ENCODE results near the gene GCM1. TPM values are rescaled to one million over a fixed set of nuclear protein-coding genes. Genes with fewer than 3 reads are reported as not detected.

GCM1 gene
- total RNA-seq, 6 experiments from 2014 or later: not detected

GRCh38 chr6:53101006-53101405 lies 47.6 kb downstream of the GCM1 start:
- 88% methylated on average over 2 of the region's 2 CpGs for WGBS (ENCODE audit: insufficient coverage, low coverage, low lambda C conversion rate, missing lambda C conversion rate)
- DNase-seq: no peak
- Histone ChIP-seq H3K27me3 (no peaks in the 10 kb centered on the region), H3K9me3 (no peaks in the 10 kb centered on the region), H3K4me3 (no peak overlapping the region), H3K4me1 (no peaks in the 10 kb centered on the region), H3K36me3 (peaks cover 7 to 59% (median 32%) of the 10 kb centered on the region in 4 donors), H3K27ac (no peak overlapping the region)
- no peak for TF ChIP-seq CTCF (IDR thresholded peaks at IDR 0.05)
- TF ChIP-seq POLR2A (IDR thresholded peaks at IDR 0.05): no peak
- ATAC-seq: no peak
- intact Hi-C loops (cut with DNase I): no loop called here

GRCh38 chr6:53100561-53100960 lies 48.1 kb downstream of the GCM1 start:
- Histone ChIP-seq H3K4me1 (no peaks in the 10 kb centered on the region), H3K27me3 (no peaks in the 10 kb centered on the region), H3K9me3 (no peaks in the 10 kb centered on the region), H3K4me3 (no peak overlapping the region), H3K36me3 (peaks cover 7 to 63% (median 36%) of the 10 kb centered on the region in 4 donors), H3K27ac (no peak overlapping the region)
- DNase-seq (no peak), ATAC-seq (no peak)
- intact Hi-C loops (cut with DNase I): no loop called here
- no peak for TF ChIP-seq POLR2A (IDR thresholded peaks at IDR 0.05)
- no peak for TF ChIP-seq CTCF (IDR thresholded peaks at IDR 0.05)
- WGBS (ENCODE audit: insufficient coverage, low coverage, low lambda C conversion rate, missing lambda C conversion rate): 29% methylated on average over 2 of the region's 2 CpGs

GRCh38 chr6:53095716-53096115 lies 52.9 kb downstream of the GCM1 start:
- intact Hi-C loops (cut with DNase I): no loop called here
- H3K4me3 ChIP-seq: no peak overlapping the region
- no peaks in the 10 kb centered on the region for H3K9me3 ChIP-seq
- peaks cover 14 to 87% (median 51%) of the 10 kb centered on the region in 4 donors for H3K36me3 ChIP-seq
- DNase-seq (no peak), ATAC-seq (no peak)
- whole genome bisulfite sequencing (ENCODE audit: insufficient coverage, low coverage, low lambda C conversion rate, missing lambda C conversion rate): 67% methylated on average over 1 of the region's 1 CpG
- H3K4me1 ChIP-seq: peaks cover 0 to under 1% (median 0%) of the 10 kb centered on the region in 4 donors
- TF ChIP-seq POLR2A (IDR thresholded peaks at IDR 0.05): no peak
- TF ChIP-seq CTCF (IDR thresholded peaks at IDR 0.05): no peak
- no peak overlapping the region for H3K27ac ChIP-seq
- no peaks in the 10 kb centered on the region for H3K27me3 ChIP-seq

- intact Hi-C loops (cut with DNase I): no loop called here
- no peak for TF ChIP-seq POLR2A (IDR thresholded peaks at IDR 0.05)
- TF ChIP-seq CTCF (IDR thresholded peaks at IDR 0.05): no peak
- H3K9me3 ChIP-seq: no peaks in the 10 kb centered on the region
- ATAC-seq: no peak
- no peak overlapping the region for H3K4me3 ChIP-seq
- peaks cover 14 to 84% (median 49%) of the 10 kb centered on the region in 4 donors for H3K36me3 ChIP-seq
- no peaks in the 10 kb centered on the region for H3K27me3 ChIP-seq
- 85% methylated on average over 3 of the region's 3 CpGs for WGBS (ENCODE audit: insufficient coverage, low coverage, low lambda C conversion rate, missing lambda C conversion rate)
- peaks cover 0 to 5% (median 0%) of the 10 kb centered on the region in 4 donors for H3K4me1 ChIP-seq
- H3K27ac ChIP-seq: no peak overlapping the region
- no peak for DNase-seq
Measured at GRCh38 chr6:53095270-53095669, 53.4 kb downstream of the GCM1 start.

GRCh38 chr6:53090576-53090975 lies 58.1 kb downstream of the GCM1 start:
- Histone ChIP-seq H3K36me3 (peaks cover 3 to 64% (median 33%) of the 10 kb centered on the region in 4 donors), H3K4me1 (peaks cover 0 to 12% (median 0%) of the 10 kb centered on the region in 4 donors), H3K9me3 (no peaks in the 10 kb centered on the region), H3K4me3 (no peak overlapping the region), H3K27me3 (no peaks in the 10 kb centered on the region), H3K27ac (peak overlapping the region in 1 of 3 donors; percentile 22)
- ATAC-seq (peak in 1 of 4 donors; percentile 36), DNase-seq (no peak)
- 80% methylated on average over 2 of the region's 2 CpGs for WGBS (ENCODE audit: insufficient coverage, low coverage, low lambda C conversion rate, missing lambda C conversion rate)
- TF ChIP-seq POLR2A (IDR thresholded peaks at IDR 0.05) (no peak), CTCF (IDR thresholded peaks at IDR 0.05) (no peak)
- intact Hi-C loops (cut with DNase I): no loop called here
